Iris pigment epithelial cell (primary cell): ENCODE measurements around the gene POU5F1.

ENCODE experiments used
- DNase-seq: peaks from one replicate; pipeline ENCODE4 v3.0.0-alpha.2; 2011; ENCODE audit warnings: low read depth

Gene POU5F1

GRCh38 chr6:31139599-31139998 is 30.9 kb downstream of the POU5F1 start:
- no peak for DNase-seq

- no peak for DNase-seq
Measured at GRCh38 chr6:31138982-31139381, 31.5 kb downstream of the POU5F1 start, which contains the start of gene PSORS1C2. Gene PSORS1C2 (minus strand): TSS chr6:31139066. CDS start chr6:31139026, 40 bp downstream.

- DNase-seq = no peak
Measured at GRCh38 chr6:31135710-31136109, 34.8 kb downstream of the POU5F1 start.

GRCh38 chr6:31132806-31133205 is 37.7 kb downstream of the POU5F1 start:
- no peak for DNase-seq

GRCh38 chr6:31131595-31131994 is 38.9 kb downstream of the POU5F1 start:
- DNase-seq = no peak

GRCh38 chr6:31130751-31131150 is 39.7 kb downstream of the POU5F1 start:
- DNase-seq = no peak

- no peak for DNase-seq
Measured at GRCh38 chr6:31129130-31129529, 41.4 kb downstream of the POU5F1 start.

- DNase-seq = peak; percentile 28
Measured at GRCh38 chr6:31128093-31128676, 42.3 kb downstream of the POU5F1 start.

GRCh38 chr6:31126396-31127175 is 43.9 kb downstream of the POU5F1 start:
- no peak for DNase-seq

- peak; percentile 49 for DNase-seq
Measured at GRCh38 chr6:31125586-31126363, 44.7 kb downstream of the POU5F1 start.

- DNase-seq = peak; percentile 62
Measured at GRCh38 chr6:31125162-31125561, 45.3 kb downstream of the POU5F1 start.

GRCh38 chr6:31122791-31123706 is 47.4 kb downstream of the POU5F1 start:
- peak; percentile 95 for DNase-seq

- no peak for DNase-seq
Measured at GRCh38 chr6:31121131-31121790, 49.2 kb downstream of the POU5F1 start.

GRCh38 chr6:31120151-31120915 is 50.1 kb downstream of the POU5F1 start, which contains the start of gene CDSN:
Gene CDSN (minus strand): TSS chr6:31120446. CDS start chr6:31120419, 27 bp downstream.
- no peak for DNase-seq

- DNase-seq = no peak
Measured at GRCh38 chr6:31118178-31118577, 52.3 kb downstream of the POU5F1 start.

- peak; percentile 14 for DNase-seq
Measured at GRCh38 chr6:31116661-31117385, 53.7 kb downstream of the POU5F1 start.

GRCh38 chr6:31115941-31116560 is 54.4 kb downstream of the POU5F1 start:
- no peak for DNase-seq

GRCh38 chr6:31114970-31115849 is 55.3 kb downstream of the POU5F1 start:
- peak; percentile 44 for DNase-seq
